K562 (cell line): Measurements from ENCODE around the gene ATXN7L2. TPM values are rescaled to one million over a fixed set of nuclear protein-coding genes. Genes with fewer than 3 reads are reported as not detected.

ENCODE experiments used
- ADNP ChIP-seq: fragments of 200-800 bp; sonication (Bioruptor generic); IDR thresholded peaks from 2 replicates; pipeline ENCODE4 v1.6.1; 2016; ENCODE audit warnings: missing genetic modification characterization, missing compliant biosample characterization
- CHD1 ChIP-seq: fragments of 200-600 bp; sonication (generic); IDR thresholded peaks from one replicate; pipeline ENCODE4 v1.6.1; 2012; ENCODE audit warnings: mild to moderate bottlenecking, moderate library complexity, low read length, inconsistent platforms
- COPS2 ChIP-seq: fragments of 450-650 bp; conservative IDR thresholded peaks from 2 replicates; pipeline ENCODE4 v1.6.1; 2016; ENCODE audit warnings: mild to moderate bottlenecking, moderate library complexity
- GATA2 ChIP-seq: sonication (generic); formaldehyde crosslinking; IDR thresholded peaks from 2 replicates; pipeline ENCODE4 v1.4.0; 2020; ENCODE audit warnings: mild to moderate bottlenecking, missing genetic modification reagents
- GTF2B ChIP-seq: IDR thresholded peaks from 2 replicates; pipeline ENCODE4 v1.6.1; 2011; ENCODE audit not compliant: insufficient read length; ENCODE audit errors: extremely low read depth
- GTF3C2 ChIP-seq: IDR thresholded peaks from 3 replicates; pipeline ENCODE4 v1.6.1; 2011; ENCODE audit warnings: borderline replicate concordance, mild to moderate bottlenecking, moderate library complexity; ENCODE audit not compliant: insufficient read length; ENCODE audit errors: extremely low read depth
- HNRNPLL ChIP-seq: fragments of 200-400 bp; formaldehyde crosslinking; IDR thresholded peaks from 2 replicates; pipeline ENCODE4 v1.6.1; 2017; ENCODE audit warnings: low read length, low read depth, mild to moderate bottlenecking; ENCODE audit not compliant: poor library complexity, severe bottlenecking
- IRF1 ChIP-seq: sonication (generic); formaldehyde crosslinking; IDR thresholded peaks from 2 replicates; pipeline ENCODE4 v1.8.0; 2022; ENCODE audit warnings: missing genetic modification reagents, mild to moderate bottlenecking, borderline replicate concordance
- KDM5B ChIP-seq: fragments of 200-600 bp; sonication (generic); IDR thresholded peaks from 2 replicates; pipeline ENCODE4 v1.6.1; 2012; ENCODE audit warnings: low read depth, mild to moderate bottlenecking, moderate library complexity, low read length, control low read depth, inconsistent platforms; ENCODE audit not compliant: insufficient replicate concordance
- MAFK ChIP-seq: IDR thresholded peaks from 2 replicates; pipeline ENCODE4 v1.6.1; 2011; ENCODE audit warnings: low read length, improper control_type of control experiment
- MYNN ChIP-seq, 2 experiments: sonication (generic); formaldehyde crosslinking in 1 of 2; IDR thresholded peaks; 2 replicates each; pipeline versions ENCODE4 v1.5.0 to v1.6.1; 2016 to 2020; ENCODE audit warnings: antibody characterized with exemption in 1 of 2, missing genetic modification reagents in 1 of 2
- POLR2H ChIP-seq: IDR thresholded peaks from 2 replicates; pipeline ENCODE4 v1.6.1; 2016; ENCODE audit warnings: missing genetic modification characterization, low read depth, mild to moderate bottlenecking, control low read depth, missing compliant biosample characterization, moderate library complexity
- PTBP1 ChIP-seq: fragments of 200-400 bp; formaldehyde crosslinking; IDR thresholded peaks from 2 replicates; pipeline ENCODE4 v1.6.1; 2017; ENCODE audit warnings: low read depth, low read length
- RBM15 ChIP-seq: fragments of 200-400 bp; formaldehyde crosslinking; IDR thresholded peaks from 2 replicates; pipeline ENCODE4 v1.6.1; 2018; ENCODE audit warnings: mild to moderate bottlenecking, low read length, moderate library complexity; ENCODE audit not compliant: insufficient read depth
- SPI1 ChIP-seq: IDR thresholded peaks from 2 replicates; pipeline ENCODE4 v1.6.1; 2011; ENCODE audit warnings: low read depth, low read length, control low read depth, borderline replicate concordance
- ZNF174 ChIP-seq: fragments of 250-450 bp; sonication (Bioruptor Pico); IDR thresholded peaks from 2 replicates; pipeline ENCODE4 v1.4.0; 2020; ENCODE audit warnings: mild to moderate bottlenecking
- ZNF609 ChIP-seq: sonication (generic); formaldehyde crosslinking; IDR thresholded peaks from 2 replicates; pipeline ENCODE4 v1.8.1; 2023; ENCODE audit warnings: missing genetic modification reagents, mild to moderate bottlenecking, borderline replicate concordance
- ZNF668 ChIP-seq: fragments of 250-450 bp; sonication (Bioruptor Pico); IDR thresholded peaks from 2 replicates; pipeline ENCODE4 v1.8.0; 2022; ENCODE audit warnings: mild to moderate bottlenecking, inconsistent platforms
- ZNF717 ChIP-seq: fragments of 250-450 bp; sonication (Bioruptor Pico); IDR thresholded peaks from 2 replicates; pipeline ENCODE4 v1.5.0; 2021
- ZNF780A ChIP-seq: fragments of 250-450 bp; sonication (Bioruptor Pico); IDR thresholded peaks from 2 replicates; pipeline ENCODE4 v1.5.0; 2021; ENCODE audit warnings: mild to moderate bottlenecking
- polyA plus RNA-seq, 8 experiments: library from polyadenylated mRNA; depleted of rRNA in 4 of 8; stranded (reverse) in 5 of 8; unstranded in 3 of 8; fragments of >200 nt; fragmentation: Nextera tagmentation in 2 of 8; fragmentation: Illumina TruSeq in 1 of 8; extraction: Ambion mirVana in 2 of 8; extraction: Trizol in 1 of 8; gene quantifications; 2 replicates each; pipeline versions ENCODE4 v1.2.1 to v1.2.3, GENCODE V29; 2011 to 2014; ENCODE audit warnings: inconsistent platforms in 1 of 8, missing spikeins in 1 of 8
- total RNA-seq, 7 experiments: library from RNA; depleted of rRNA in 6 of 7; stranded (reverse); fragments of >200 nt in 6 of 7; fragmentation: Illumina TruSeq in 2 of 7; extraction: Trizol in 2 of 7; gene quantifications; 2 replicates each; pipeline versions ENCODE4 v1.2.1 to v1.2.3, GENCODE V29; 2011 to 2021; ENCODE audit warnings: low replicate concordance in 1 of 7

ATXN7L2 gene
- total and polyA plus RNA-seq, 9 of the 15 experiments (the other 6 are each of a cell fraction or from before 2014, with no cell fraction given), result 0.21 to 10.4 (median 5.8) TPM

- TF ChIP-seq GTF3C2, result no peak
- TF ChIP-seq ZNF174 (CRISPR knock-in tag), result no peak
- no peak for TF ChIP-seq ZNF668 (CRISPR knock-in tag)
- TF ChIP-seq MYNN (IDR thresholded peaks at IDR 0.05), result no peak
- no peak for TF ChIP-seq MYNN (CRISPR knock-in tag; IDR thresholded peaks at IDR 0.05)
- TF ChIP-seq ZNF717, result no peak
- TF ChIP-seq MAFK, result no peak
- no peak for TF ChIP-seq PTBP1
- TF ChIP-seq SPI1, result no peak
- no peak for TF ChIP-seq GATA2
- no peak for TF ChIP-seq COPS2
- no peak for TF ChIP-seq IRF1 (CRISPR knock-in tag)
- TF ChIP-seq ZNF609 (CRISPR knock-in tag), result no peak
- TF ChIP-seq RBM15, result no peak
- TF ChIP-seq GTF2B, result no peak
- no peak for TF ChIP-seq ADNP (tag)
- no peak for TF ChIP-seq ZNF780A (CRISPR knock-in tag)
- no peak for TF ChIP-seq POLR2H
- TF ChIP-seq CHD1, result no peak
- TF ChIP-seq KDM5B, result no peak
- TF ChIP-seq HNRNPLL, result no peak
Observed at GRCh38 chr1:109478806-109479205, 4.9 kb upstream of the ATXN7L2 start (continued).
